ENCODE measurements around the gene TBX20.
A peak's percentile ranks its signal among the peaks of the same experiment; 100 is the strongest.

Gene TBX20

GRCh38 chr7:35253460-35253709 is 515 bp downstream of the TBX20 start (continued):
- TF ChIP-seq CREB5 (CRISPR knock-in tag; IDR thresholded peaks at IDR 0.05; ENCODE audit: low read depth) (no peak), POU6F1 (CRISPR knock-in tag; IDR thresholded peaks at IDR 0.05; ENCODE audit: borderline replicate concordance, low read depth) (no peak), ARNTL (CRISPR knock-in tag; IDR thresholded peaks at IDR 0.05; ENCODE audit: borderline replicate concordance, low read depth) (no peak), GLIS3 (CRISPR knock-in tag; IDR thresholded peaks at IDR 0.05) (no peak)

- ATAC-seq: peak; percentile 12
- TF ChIP-seq ESRRG (CRISPR knock-in tag; IDR thresholded peaks at IDR 0.05) (no peak), ARNTL (CRISPR knock-in tag; IDR thresholded peaks at IDR 0.05; ENCODE audit: borderline replicate concordance, low read depth) (no peak), BACH2 (CRISPR knock-in tag; IDR thresholded peaks at IDR 0.05; ENCODE audit: borderline replicate concordance) (no peak), POU6F1 (CRISPR knock-in tag; IDR thresholded peaks at IDR 0.05; ENCODE audit: borderline replicate concordance, low read depth) (no peak), ZNF565 (CRISPR knock-in tag; conservative IDR thresholded peaks at IDR 0.05; ENCODE audit: low read depth) (no peak), TSHZ2 (CRISPR knock-in tag; IDR thresholded peaks at IDR 0.05) (no peak), CSDC2 (CRISPR knock-in tag; IDR thresholded peaks at IDR 0.05) (no peak), ZNF8 (CRISPR knock-in tag; IDR thresholded peaks at IDR 0.05) (no peak)
Measured at GRCh38 chr7:35252612-35253459, 1.1 kb downstream of the TBX20 start.

GRCh38 chr7:35251606-35252310 is 2.1 kb downstream of the TBX20 start:
- no peak for ATAC-seq
- TF ChIP-seq TSHZ2 (CRISPR knock-in tag; IDR thresholded peaks at IDR 0.05) (no peak), CSDC2 (CRISPR knock-in tag; IDR thresholded peaks at IDR 0.05) (no peak), ZFP3 (CRISPR knock-in tag; IDR thresholded peaks at IDR 0.05) (no peak), TOX (CRISPR knock-in tag; IDR thresholded peaks at IDR 0.05; ENCODE audit: borderline replicate concordance) (no peak), ZC3H10 (CRISPR knock-in tag; IDR thresholded peaks at IDR 0.05) (no peak), ZNF565 (CRISPR knock-in tag; conservative IDR thresholded peaks at IDR 0.05; ENCODE audit: low read depth) (no peak), GLIS3 (CRISPR knock-in tag; IDR thresholded peaks at IDR 0.05) (no peak), PATZ1 (CRISPR knock-in tag; IDR thresholded peaks at IDR 0.05; ENCODE audit: borderline replicate concordance) (no peak), TCF4 (CRISPR knock-in tag; IDR thresholded peaks at IDR 0.05; ENCODE audit: borderline replicate concordance) (no peak), ARNTL (CRISPR knock-in tag; IDR thresholded peaks at IDR 0.05; ENCODE audit: borderline replicate concordance, low read depth) (no peak), BACH2 (CRISPR knock-in tag; IDR thresholded peaks at IDR 0.05; ENCODE audit: borderline replicate concordance) (no peak), ISL1 (CRISPR knock-in tag; IDR thresholded peaks at IDR 0.05) (no peak)
